ENCODE measurements around the gene DOK5. TPM values are rescaled to one million over a fixed set of nuclear protein-coding genes. Genes with fewer than 3 reads are reported as not detected.

The DOK5 gene
- total and polyA plus RNA-seq, 10 of the 15 experiments (the other 5 are each of a cell fraction or from before 2014, with no cell fraction given), result 0.03 TPM; not detected in 9

- no peak overlapping the region for H3K9ac ChIP-seq (ENCODE audit: control insufficient read depth, insufficient read depth, low read length)
- no peak overlapping the region for H3K4me3 ChIP-seq
- no peaks in the 10 kb centered on the region for H3K36me3 ChIP-seq (ENCODE audit: control insufficient read depth in 2 of 2, insufficient read depth in 2 of 2, low read length in 1 of 2)
- H3K4me1 ChIP-seq (ENCODE audit: control insufficient read depth, insufficient read depth, low read length), result no peaks in the 10 kb centered on the region
- ATAC-seq (no peak), DNase-seq (ENCODE audit: low read depth, low spot score) (no peak), FAIRE-seq (no peak)
- H3K79me2 ChIP-seq (ENCODE audit: control insufficient read depth, insufficient read depth, low read length), result no peaks in the 10 kb centered on the region
- no peaks in the 10 kb centered on the region for H4K20me1 ChIP-seq (ENCODE audit: control insufficient read depth, insufficient read depth)
- SMC1A ChIA-PET (ENCODE audit: uncharacterized antibody, unreplicated experiment), result no interaction called here
- RAD21 ChIA-PET (ENCODE audit: unreplicated experiment), result no interaction called here
- no peak overlapping the region for H3K27ac ChIP-seq (ENCODE audit: control insufficient read depth, insufficient read depth)
- in situ Hi-C loops (cut with MboI) (no loop called here), intact Hi-C loops (cut with micrococcal nuclease; ENCODE audit: unreplicated experiment) (no loop called here)
- no peak overlapping the region for H3K4me2 ChIP-seq (ENCODE audit: control insufficient read depth, insufficient read depth)
- 11% methylated on average over 4 of the region's 4 CpGs for WGBS (ENCODE audit: insufficient coverage, insufficient replicate concordance, low lambda C conversion rate, missing lambda C conversion rate)
- H3K9me3 ChIP-seq (replicated peaks; ENCODE audit: control insufficient read depth, insufficient read depth, low read length), result no peaks in the 10 kb centered on the region
- BruUV-seq (replicated peaks), result no TSS peak
- no peak overlapping the region for H2AFZ ChIP-seq (ENCODE audit: control insufficient read depth, low read depth, low read length)
- CTCF ChIA-PET, result interaction anchor here (1.6 kb wide), 1 partner anchor 9 kb away, joined by 4 read pairs; no protein-coding TSS in a partner anchor
- POLR2A ChIA-PET, result no interaction called here
- H3K27me3 ChIP-seq (replicated peaks in 1 of 2; ENCODE audit: control insufficient read depth in 2 of 2, insufficient read depth in 2 of 2, low read length in 1 of 2), result no peaks in the 10 kb centered on the region
- TF ChIP-seq CHD4 (IDR thresholded peaks at IDR 0.05), result no peak
- no peak for TF ChIP-seq FOS (IDR thresholded peaks at IDR 0.05; ENCODE audit: borderline replicate concordance, extremely low read depth, insufficient read length)
- no peak for TF ChIP-seq NFYA (IDR thresholded peaks at IDR 0.05; ENCODE audit: borderline replicate concordance, low read depth, low read length)
- no peak for TF ChIP-seq MYC (IDR thresholded peaks at IDR 0.05; ENCODE audit: insufficient read depth, insufficient read length, insufficient replicate concordance, low read length, severe bottlenecking)
- no peak for TF ChIP-seq KAT2A (conservative IDR thresholded peaks at IDR 0.05; ENCODE audit: control insufficient read depth, low read depth, low read length)
- TF ChIP-seq PBX3 (IDR thresholded peaks at IDR 0.05; ENCODE audit: insufficient replicate concordance, low read depth, low read length), result no peak
- no peak for TF ChIP-seq NFXL1 (IDR thresholded peaks at IDR 0.05; ENCODE audit: borderline replicate concordance)
- TF ChIP-seq SPI1 (IDR thresholded peaks at IDR 0.05; ENCODE audit: borderline replicate concordance, insufficient read depth, low read depth, low read length), result no peak
- no peak for TF ChIP-seq EED (IDR thresholded peaks at IDR 0.05; ENCODE audit: low read depth)
- no peak for TF ChIP-seq PML (IDR thresholded peaks at IDR 0.05; ENCODE audit: low read length)
- TF ChIP-seq ATF7 (IDR thresholded peaks at IDR 0.05; ENCODE audit: low read depth), result no peak
- TF ChIP-seq CTCF (IDR thresholded peaks at IDR 0.05 in 2 of 3, conservative IDR thresholded peaks at IDR 0.05 in 1 of 3; ENCODE audit: control insufficient read depth in 2 of 3, extremely low read depth in 1 of 3, insufficient read depth in 1 of 3, low read depth in 3 of 3, low read length in 3 of 3), result no peak
- no peak for TF ChIP-seq GATAD2B (conservative IDR thresholded peaks at IDR 0.05; ENCODE audit: low read depth)
- no peak for TF ChIP-seq RUNX3 (IDR thresholded peaks at IDR 0.05; ENCODE audit: low read length)
- no peak for TF ChIP-seq ZNF592 (IDR thresholded peaks at IDR 0.05)
Measured at GRCh38 chr20:54692168-54692887, 216.9 kb downstream of the DOK5 start.
